ENCODE measurements around the gene RECQL5. TPM values are rescaled to one million over a fixed set of nuclear protein-coding genes. Genes with fewer than 3 reads are reported as not detected.

The RECQL5 gene
- total and polyA plus RNA-seq, 2 of the 8 experiments (the other 6 are each of a cell fraction or from before 2014, with no cell fraction given), result 15.1 to 41.1 TPM

DNA sequence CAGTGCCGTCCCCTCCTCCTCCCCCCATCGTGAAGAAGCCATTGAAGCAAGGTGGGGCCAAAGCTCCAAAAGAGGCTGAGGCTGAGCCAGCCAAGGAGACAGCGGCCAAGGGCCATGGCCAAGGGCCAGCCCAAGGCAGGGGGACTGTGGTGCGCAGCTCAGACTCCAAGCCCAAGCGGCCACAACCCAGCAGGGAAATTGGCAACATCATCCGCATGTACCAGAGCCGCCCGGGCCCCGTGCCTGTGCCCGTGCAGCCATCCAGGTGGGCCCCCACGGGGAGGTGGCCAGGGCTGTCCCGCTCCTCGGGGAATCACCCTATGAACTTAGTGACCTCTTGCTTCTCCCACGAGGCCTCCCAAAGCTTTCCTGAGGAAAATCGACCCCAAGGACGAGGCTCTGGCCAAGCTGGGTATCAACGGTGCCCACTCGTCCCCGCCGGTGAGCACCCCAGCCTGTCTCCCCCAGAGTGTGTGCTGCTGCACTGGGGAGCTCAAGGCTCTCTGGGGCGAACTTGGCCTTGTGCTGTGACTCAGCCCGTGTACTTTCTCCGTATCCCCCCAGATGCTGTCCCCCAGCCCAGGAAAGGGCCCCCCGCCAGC, 50.3 kb downstream of the RECQL5 start:
- Histone ChIP-seq H3K4me3 (ENCODE audit: extremely low read depth in 1 of 4, insufficient read depth in 2 of 4, low read depth in 3 of 4, low read length in 4 of 4) (no peak overlapping the region), H3K4me2 (ENCODE audit: insufficient read depth in 1 of 2, low read depth in 2 of 2, low read length in 2 of 2) (no peak overlapping the region), H4K20me1 (replicated peaks in 1 of 2; ENCODE audit: control insufficient read depth in 1 of 2, insufficient read depth in 2 of 2, low read length in 2 of 2) (peaks cover 0 to 1% of the 10 kb centered on the region in 2 experiments), H3K9ac (replicated peaks in 1 of 4; ENCODE audit: extremely low read depth in 1 of 4, low read depth in 3 of 4, low read length in 3 of 4) (no peak overlapping the region), H4K91ac (replicated peaks; ENCODE audit: insufficient read length, low read length) (no peak overlapping the region), H3K4ac (replicated peaks; ENCODE audit: insufficient read length, low read depth, low read length) (no peak overlapping the region), H3K18ac (ENCODE audit: extremely low read depth, low read length) (no peak overlapping the region), H3K9me3 (ENCODE audit: insufficient read depth in 2 of 2, low read depth in 1 of 2, low read length in 1 of 2) (no peaks in the 10 kb centered on the region), H3K23ac (ENCODE audit: insufficient read length) (no peak overlapping the region), H2BK20ac (ENCODE audit: low read length) (no peak overlapping the region), H3K27me3 (replicated peaks in 1 of 4; ENCODE audit: control insufficient read depth in 3 of 4, extremely low read depth in 1 of 4, insufficient read depth in 3 of 4, low read length in 3 of 4) (no peaks in the 10 kb centered on the region), H3K4me1 (replicated peaks in 1 of 4; ENCODE audit: control insufficient read depth in 3 of 4, insufficient read depth in 4 of 4, low read length in 3 of 4) (peaks cover 0 to 4% (median 1%) of the 10 kb centered on the region in 4 experiments; a peak in 4 of 7 replicates), H3K27ac (ENCODE audit: low read depth, low read length) (no peak overlapping the region), H2AFZ (ENCODE audit: low read length) (no peak overlapping the region), H3K23me2 (ENCODE audit: low read depth, low read length) (no peaks in the 10 kb centered on the region), H3K36me3 (ENCODE audit: control insufficient read depth in 2 of 4, insufficient read depth in 4 of 4, low read length in 3 of 4) (no peaks in the 10 kb centered on the region), H4K5ac (ENCODE audit: insufficient read length, low read depth, low read length) (no peak overlapping the region), H3K79me1 (ENCODE audit: low read depth, low read length) (no peaks in the 10 kb centered on the region), H4K8ac (ENCODE audit: extremely low read depth, insufficient read depth, low read length) (peak overlapping the region; percentile 25; the same call in 1 of the 2 replicates), H2BK5ac (ENCODE audit: low read depth, low read length) (no peak overlapping the region), H2BK12ac (ENCODE audit: low read depth, low read length) (no peak overlapping the region), H3K79me2 (ENCODE audit: control insufficient read depth in 1 of 2, insufficient read depth in 2 of 2, low read length in 2 of 2) (no peaks in the 10 kb centered on the region), H2BK120ac (replicated peaks; ENCODE audit: low read depth, low read length) (no peak overlapping the region), H3K56ac (replicated peaks; ENCODE audit: insufficient read length, low read depth, low read length) (no peak overlapping the region), H2AK5ac (ENCODE audit: low read depth, low read length) (no peak overlapping the region), H3K14ac (ENCODE audit: insufficient read length) (no peak overlapping the region), H2BK15ac (ENCODE audit: low read length) (no peak overlapping the region)
- DNase-seq (ENCODE audit: low read depth in 1 of 2, low spot score in 2 of 2) (no peak), FAIRE-seq (no peak)
- ChIA-PET CTCF (ENCODE audit: partially characterized antibody) (interaction anchor here (0.6 to 59.2 kb wide), 11 partner anchors 8 to 136 kb away, joined by 3 to 2200 read pairs (median 7); partner anchors contain the start of genes RECQL5, SAP30BP and SMIM5), POLR2A (ENCODE audit: partially characterized antibody) (interaction anchor here (0.6 to 1.6 kb wide), 5 partner anchors 13 to 163 kb away, joined by 3 to 4 read pairs (median 4); no protein-coding TSS in a partner anchor)
- WGBS, 2 experiments (ENCODE audit: extremely low coverage in 1 of 2, insufficient coverage in 1 of 2, insufficient read length in 1 of 2, insufficient replicate concordance in 2 of 2, low coverage in 1 of 2, low lambda C conversion rate in 2 of 2, missing lambda C conversion rate in 1 of 2), result 90% methylated on average over 17 of the region's 24 CpGs; no CpG with 5 or more reads in 1 of the 2 experiments
- TF ChIP-seq KDM1A (IDR thresholded peaks at IDR 0.05; ENCODE audit: borderline replicate concordance, low read length) (no peak), SP4 (IDR thresholded peaks at IDR 0.05; ENCODE audit: low read length) (no peak), CTBP2 (IDR thresholded peaks at IDR 0.05; ENCODE audit: borderline replicate concordance, insufficient read depth, insufficient read length, low read length) (no peak), BRCA1 (IDR thresholded peaks at IDR 0.05; ENCODE audit: low read depth, low read length) (no peak)
- TF ChIP-seq, protein P1, sequence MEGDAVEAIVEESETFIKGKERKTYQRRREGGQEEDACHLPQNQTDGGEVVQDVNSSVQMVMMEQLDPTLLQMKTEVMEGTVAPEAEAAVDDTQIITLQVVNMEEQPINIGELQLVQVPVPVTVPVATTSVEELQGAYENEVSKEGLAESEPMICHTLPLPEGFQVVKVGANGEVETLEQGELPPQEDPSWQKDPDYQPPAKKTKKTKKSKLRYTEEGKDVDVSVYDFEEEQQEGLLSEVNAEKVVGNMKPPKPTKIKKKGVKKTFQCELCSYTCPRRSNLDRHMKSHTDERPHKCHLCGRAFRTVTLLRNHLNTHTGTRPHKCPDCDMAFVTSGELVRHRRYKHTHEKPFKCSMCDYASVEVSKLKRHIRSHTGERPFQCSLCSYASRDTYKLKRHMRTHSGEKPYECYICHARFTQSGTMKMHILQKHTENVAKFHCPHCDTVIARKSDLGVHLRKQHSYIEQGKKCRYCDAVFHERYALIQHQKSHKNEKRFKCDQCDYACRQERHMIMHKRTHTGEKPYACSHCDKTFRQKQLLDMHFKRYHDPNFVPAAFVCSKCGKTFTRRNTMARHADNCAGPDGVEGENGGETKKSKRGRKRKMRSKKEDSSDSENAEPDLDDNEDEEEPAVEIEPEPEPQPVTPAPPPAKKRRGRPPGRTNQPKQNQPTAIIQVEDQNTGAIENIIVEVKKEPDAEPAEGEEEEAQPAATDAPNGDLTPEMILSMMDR (IDR thresholded peaks at IDR 0.05; ENCODE audit: control extremely low read depth in 1 of 3, insufficient read depth in 1 of 3, low read depth in 1 of 3, low read length in 3 of 3), result no peak
- TF ChIP-seq, protein P2, sequence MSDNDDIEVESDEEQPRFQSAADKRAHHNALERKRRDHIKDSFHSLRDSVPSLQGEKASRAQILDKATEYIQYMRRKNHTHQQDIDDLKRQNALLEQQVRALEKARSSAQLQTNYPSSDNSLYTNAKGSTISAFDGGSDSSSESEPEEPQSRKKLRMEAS (IDR thresholded peaks at IDR 0.05), result no peak

All from H1 (cell line).